HG03025 (cell line): ENCODE measurements around the gene AP4M1.
"Not testable (repeated sequence)": the region's sequence is repeated elsewhere in the genome, so short reads cannot be mapped to it uniquely, and the experiment has no call there.

Source experiments
- ATAC-seq: cut with Tn5 transposase; IDR thresholded peaks from one replicate; pipeline ENCODE4 v1.9.1; 2021; ENCODE audit warnings: mild to moderate bottlenecking, moderate library complexity; ENCODE audit not compliant: unreplicated experiment, low FRiP score

The AP4M1 gene

DNA sequence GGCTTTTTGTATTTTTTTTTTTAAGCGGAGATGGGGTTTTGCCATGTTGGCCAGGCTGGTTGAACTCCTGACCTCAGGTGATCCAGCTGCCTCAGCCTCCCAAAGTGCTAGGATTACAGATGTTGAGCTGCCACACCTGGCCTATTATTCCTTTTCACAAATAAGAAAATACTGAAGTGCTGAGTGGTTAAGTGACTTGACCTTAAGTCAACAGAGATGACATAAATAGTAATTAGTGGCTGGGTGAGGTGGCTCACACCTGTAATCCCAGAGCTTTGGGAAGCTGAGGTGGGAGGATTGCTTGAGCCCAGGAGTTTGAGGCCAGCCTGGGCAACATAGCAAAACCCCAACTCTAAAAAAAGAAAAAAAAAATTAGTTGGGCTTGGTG, 28.8 kb downstream of the AP4M1 start:
- not testable (repeated sequence) for ATAC-seq

DNA sequence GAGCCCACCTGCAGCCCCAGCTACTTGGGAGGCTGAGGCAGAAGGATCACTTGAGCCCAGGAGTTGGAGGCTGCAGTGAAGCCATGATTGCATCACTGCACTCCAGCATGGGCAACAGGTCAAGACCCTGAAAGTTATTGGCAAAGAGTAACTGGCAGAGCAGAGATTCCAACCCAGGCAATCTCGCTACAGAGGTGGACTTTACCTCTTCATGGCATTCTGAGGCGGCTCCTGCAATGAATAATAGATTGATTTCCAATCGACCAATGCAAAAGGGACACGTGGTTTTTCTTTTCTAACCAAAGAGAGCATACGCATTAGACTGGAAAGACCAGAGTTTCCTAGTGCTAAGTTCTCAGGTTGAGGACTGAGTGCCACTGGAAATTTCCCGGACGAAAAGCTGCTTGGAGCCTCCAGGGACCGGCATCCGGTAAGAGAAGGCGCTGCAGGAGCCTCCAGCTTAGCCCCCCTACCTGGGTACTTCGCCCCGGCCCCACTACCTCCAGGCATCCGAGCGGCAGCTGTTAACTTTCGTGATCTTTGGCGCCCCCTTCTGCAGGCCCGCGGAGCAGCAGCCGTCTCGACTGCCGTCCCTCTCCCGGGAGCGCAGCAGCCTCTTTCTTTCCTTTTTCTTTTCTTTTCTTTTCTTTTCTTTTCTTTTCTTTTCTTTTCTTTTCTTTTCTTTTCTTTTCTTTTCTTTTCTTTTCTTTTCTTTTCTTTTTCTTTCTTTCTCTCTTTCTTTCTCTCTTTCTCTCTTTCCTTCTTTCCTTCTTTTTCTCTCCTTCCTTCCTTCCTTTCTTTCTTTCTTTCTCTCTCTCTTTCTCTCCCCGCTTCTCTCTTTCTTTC, 29.4 kb downstream of the AP4M1 start:
- no peak for ATAC-seq

DNA sequence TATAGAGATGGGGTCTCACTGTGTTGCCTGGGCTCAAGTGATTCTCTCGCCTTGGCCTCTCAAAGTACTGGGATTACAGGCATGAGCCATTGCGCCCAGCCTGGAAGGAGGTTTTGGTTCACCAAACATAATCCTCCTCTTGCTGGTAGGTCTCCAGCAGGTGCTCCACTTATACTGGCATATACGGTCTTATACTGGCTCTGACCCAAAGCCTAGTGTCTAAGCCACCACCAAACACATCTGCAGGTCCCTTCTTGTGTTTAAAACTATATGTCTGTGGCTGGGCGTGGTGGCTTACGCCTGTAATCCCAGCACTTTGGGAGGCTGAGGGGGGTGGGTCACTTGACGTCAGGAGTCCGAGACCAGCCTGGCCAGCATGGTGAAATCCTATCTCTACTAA, 30.7 kb downstream of the AP4M1 start:
- no peak for ATAC-seq

DNA sequence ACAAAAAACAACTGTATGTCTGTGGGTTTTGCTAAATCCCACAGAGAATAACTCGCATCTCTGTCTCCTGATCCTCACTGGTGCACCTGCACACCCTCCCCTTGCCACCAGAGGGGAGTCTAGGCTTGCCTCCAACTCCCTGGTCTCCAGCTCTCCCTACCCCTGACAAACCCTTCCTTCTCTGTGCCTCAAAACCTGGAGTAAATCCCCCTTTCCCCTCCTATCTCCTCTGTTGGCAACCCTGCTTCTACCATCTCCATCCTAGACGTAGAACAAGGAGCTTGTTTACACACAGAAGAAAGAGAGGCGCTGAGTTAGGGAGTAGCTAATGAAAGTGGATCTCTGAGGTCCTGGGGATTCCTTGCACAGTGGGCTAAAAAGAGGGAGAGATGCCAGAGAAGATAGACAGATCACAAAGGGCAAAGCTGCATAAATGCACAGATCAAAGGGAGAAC, 31.3 kb downstream of the AP4M1 start:
- no peak for ATAC-seq

DNA sequence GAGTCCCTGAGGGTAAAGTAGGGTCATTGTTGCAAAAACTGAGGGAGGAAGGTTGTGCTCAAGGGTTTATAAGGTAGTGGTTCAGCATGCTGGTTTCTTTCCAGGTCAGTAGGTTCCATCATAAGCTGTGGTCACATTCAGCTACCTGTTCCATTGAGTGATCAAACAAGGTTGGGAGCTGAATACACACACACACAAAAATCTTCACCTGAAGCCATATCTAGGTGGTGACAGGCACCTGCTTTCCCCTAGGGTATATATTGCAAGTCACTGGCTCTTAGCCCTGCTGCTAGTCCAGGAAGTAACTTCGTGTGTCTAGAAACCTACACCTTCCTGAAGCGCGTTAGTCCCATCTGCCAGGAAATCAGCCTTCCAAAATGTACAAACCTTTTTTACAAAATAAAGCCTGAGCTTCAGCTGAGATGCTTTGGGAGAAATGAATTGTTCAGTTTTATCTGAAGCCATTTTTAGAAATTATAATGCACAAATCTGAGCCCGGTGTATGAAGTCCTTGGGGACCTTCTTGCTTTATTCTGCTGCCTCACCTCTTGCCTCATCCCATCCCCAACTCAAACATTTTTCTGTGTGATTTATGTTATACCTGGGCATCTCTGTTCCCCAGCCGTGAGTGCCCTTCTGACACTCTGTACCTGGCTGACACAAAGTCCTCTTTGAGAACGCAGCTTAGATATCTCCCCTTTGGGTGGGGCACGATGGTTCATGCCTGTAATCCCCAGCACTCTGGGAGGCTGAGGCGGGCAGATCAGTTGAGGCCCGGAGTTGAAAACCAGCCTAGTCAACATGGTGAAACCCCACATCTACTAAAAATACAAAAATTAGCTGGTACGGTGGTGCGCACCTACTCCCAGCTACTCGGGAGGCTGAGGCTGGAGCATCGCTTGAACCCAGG, 36.7 kb downstream of the AP4M1 start:
- ATAC-seq: no peak

DNA sequence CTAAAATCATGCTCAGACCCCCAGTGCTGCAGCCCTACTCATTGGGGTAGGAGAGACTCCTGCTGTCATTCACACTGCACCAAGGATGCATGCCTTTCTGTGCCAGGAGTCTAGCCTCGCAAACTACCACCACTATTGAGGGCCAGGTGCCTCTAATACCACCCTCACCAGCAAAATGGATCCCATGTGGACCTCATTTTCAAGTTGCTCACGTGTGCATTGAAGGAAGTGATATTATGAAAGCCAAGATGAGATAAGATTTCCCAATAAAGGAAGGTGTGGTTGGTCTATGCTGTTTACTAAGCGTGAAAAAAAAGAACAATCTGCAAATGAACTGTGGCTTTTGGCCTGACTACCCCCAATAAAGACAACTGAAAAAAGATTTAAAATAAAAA, 40.1 kb downstream of the AP4M1 start:
- no peak for ATAC-seq

DNA sequence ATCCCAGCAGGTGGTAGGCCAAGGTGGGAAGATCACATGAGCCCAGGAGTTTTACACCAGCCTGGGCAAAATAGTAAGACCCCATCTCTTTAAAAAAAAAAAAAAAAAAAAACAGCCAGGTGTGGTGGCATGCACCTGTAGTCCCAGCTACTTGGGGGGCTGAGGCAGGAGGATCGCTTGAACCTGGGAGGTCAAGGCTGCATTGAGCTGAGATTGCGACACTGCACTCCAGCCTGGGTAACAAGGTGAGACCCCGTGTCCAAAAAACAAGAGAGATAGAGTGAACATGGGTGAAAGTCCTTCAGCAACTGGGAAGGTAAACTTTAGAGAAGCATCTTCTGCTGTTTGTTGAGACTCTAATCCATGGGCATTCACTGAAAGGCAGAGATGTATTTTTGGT, 41.0 kb downstream of the AP4M1 start:
- ATAC-seq: no peak

DNA sequence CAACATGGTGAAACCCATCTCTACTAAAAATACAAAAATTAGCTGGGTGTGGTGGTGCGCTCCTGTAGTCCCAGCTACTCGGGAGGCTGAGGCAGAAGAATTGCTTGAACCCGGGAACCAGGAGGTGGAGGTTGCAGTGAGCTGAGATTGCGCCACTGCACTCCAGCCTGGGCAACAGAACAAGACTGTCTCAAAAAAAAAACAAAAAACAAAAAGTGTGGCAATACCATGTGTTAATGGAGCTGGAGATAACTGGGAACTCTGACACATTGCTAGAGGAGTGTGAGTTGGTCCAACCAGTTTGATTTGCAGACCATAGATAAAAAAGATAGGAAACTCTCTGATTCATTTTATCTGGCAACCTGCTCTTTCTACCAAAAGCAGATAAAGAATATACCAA, 44.9 kb downstream of the AP4M1 start:
- not testable (repeated sequence) for ATAC-seq

DNA sequence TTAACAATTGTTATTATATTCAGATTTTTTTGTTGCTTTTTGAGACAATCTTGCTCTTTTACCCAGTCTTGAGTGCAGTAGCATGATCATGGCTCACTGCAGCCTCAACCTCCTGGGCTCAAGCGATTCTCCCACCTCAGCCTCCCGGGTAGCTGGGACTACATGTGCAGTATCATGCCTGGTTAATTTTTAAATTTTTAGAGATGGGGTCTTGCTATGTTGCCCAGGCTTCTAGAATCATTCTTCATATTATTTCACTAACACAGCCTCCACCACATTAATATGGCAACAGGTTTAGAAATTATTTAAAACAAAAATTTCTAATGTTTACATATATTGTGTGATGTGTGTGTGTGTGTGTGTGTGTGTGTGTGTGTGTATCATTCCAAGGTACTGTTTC, 45.8 kb downstream of the AP4M1 start:
- no peak for ATAC-seq

DNA sequence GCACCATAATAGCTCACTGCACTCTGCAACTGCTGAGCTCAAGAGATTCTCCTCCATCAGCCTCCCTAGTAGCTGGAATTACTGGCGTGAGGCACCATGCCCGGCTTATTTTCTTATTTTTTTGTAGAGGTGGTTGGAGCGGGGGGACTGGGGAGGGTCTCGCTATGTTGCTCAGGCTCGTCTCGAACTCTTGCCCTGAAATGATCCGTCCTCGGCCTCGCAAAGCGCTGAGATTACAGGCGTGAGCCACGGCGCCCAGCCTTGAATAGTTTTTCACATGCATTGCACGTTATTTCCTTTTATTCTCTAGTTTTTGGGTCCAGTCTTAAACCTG, 46.7 kb downstream of the AP4M1 start:
- no peak for ATAC-seq

DNA sequence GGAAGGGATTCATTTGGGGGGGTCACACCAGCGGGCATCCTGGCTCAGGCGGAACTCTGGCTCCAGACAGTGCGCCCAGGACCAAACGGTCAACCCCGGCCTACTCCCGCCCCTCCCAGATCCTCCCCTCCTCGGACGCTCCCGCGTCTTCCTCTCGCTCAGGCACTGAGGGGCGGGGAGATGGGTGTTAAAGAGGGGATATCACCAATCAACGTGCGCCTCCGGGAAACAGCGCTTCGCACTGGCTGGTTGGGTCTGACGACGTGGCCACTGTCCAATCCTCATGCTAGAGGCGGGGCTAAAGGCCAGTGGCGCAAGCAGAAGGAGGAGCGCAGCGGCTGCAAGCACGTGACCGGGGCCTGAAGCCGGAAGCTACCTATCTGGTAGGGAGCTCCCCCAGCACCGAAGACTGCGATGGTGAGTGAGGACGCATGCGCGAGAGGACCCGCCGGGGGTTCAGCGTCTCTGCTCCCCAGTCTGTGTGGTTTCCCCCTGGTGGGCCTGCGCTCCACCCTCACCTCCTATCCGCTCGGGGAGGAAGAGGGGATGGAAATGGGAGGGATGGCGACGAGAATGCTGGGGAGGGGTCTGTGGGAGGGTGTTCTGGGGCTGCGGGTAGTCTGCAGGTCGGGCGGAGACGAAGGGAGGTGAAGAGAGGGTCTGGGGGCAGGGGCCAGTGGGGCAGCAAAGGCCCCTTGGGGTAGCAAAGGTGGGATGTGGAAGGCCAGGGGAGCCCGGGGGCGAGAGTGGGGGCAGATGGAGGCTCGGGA, 47.3 kb downstream of the AP4M1 start, which contains the start of gene LAMTOR4:
Gene LAMTOR4 (plus strand): TSS at position 360 of the 770 bp plus-strand sequence. CDS start 55 bp downstream, at position 415.
- ATAC-seq: peak; percentile 92

DNA sequence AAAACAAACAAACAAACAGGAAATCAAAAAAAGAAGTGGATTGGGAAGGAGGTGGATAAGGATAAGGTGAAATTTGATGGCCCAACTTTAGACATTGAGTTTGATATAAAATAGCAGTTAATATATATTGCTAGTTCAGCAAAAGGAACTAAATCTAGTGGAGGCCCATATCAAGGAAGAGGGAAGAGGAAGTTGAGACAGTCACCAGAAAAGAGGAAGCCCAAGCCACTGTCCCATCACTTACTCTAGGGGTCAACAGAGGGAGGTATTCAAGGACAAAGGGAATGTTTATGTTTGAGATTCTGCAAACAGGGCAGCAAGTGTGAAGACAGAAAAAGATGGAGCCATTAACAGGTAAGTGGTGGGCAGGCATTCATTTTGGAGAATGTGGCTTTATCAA, 51.0 kb downstream of the AP4M1 start:
- ATAC-seq: no peak

DNA sequence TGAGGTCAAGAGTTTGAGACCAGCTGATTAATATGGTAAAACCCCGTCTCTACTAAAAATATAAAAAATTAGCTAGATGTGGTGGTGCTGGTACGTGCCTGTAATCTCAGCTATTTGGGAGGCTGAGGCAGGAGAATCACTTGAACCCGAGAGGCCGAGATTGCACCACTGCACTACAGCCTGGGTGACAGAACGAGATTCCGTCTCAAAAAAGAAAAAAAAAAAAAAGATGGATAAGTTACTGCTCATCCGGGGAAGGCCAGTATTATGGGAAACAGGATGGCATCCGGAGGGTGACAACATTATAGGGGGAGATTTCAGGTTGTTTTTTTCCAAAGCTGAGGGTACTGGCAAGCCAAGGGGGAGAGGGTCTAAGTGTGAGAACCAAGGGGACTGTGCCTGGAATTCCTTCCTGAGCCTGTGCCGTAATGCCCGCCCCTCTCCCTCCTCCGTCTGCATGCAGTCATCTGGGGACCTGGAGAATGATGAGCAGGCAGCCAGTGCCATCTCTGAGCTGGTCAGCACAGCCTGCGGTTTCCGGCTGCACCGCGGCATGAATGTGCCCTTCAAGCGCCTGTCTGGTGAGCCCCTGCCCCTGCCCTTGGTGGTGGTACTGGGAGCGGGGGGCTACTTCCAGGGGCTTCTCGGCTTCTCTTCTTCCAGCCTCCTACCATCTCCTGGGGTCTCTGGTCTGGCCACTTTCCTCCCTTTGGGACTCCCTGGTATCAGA, 51.7 kb downstream of the AP4M1 start:
- ATAC-seq: no peak

DNA sequence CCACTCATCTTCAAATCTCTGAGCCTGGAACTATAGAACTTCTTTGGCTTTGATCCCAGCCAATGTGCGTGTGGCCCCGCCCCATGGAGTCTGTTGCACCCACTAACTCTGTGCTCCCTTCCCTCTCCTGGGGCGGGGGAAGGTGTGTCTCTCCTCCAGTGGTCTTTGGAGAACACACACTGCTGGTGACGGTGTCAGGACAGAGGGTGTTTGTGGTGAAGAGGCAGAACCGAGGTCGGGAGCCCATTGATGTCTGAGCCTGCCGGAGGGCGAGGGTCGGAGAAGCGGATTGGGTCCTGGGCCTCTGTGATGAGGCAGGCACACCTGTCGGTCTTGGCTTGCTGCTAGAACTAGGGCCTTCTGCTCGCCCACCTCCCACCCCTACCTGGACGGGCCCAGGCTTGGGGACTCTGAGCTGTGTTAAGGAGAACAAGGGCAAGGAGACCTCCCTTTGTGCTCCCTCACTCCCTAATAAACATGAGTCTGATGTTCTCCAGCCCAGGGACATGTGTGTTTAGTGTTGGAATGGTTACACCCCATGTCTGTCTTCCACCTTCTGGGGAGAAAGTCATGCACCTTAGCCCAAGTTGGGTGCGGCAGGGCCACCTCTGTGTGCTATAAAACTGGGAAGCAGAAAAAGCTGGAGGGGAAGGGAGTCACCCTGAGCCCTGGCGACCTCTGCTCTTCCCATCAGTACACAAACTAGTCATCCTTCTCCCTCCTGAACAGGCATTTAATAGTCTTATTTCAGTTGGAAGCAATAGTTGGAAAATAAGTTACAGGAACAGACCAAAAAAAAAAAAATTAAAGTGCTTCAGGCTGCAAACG, 52.5 kb downstream of the AP4M1 start:
- ATAC-seq: no peak

DNA sequence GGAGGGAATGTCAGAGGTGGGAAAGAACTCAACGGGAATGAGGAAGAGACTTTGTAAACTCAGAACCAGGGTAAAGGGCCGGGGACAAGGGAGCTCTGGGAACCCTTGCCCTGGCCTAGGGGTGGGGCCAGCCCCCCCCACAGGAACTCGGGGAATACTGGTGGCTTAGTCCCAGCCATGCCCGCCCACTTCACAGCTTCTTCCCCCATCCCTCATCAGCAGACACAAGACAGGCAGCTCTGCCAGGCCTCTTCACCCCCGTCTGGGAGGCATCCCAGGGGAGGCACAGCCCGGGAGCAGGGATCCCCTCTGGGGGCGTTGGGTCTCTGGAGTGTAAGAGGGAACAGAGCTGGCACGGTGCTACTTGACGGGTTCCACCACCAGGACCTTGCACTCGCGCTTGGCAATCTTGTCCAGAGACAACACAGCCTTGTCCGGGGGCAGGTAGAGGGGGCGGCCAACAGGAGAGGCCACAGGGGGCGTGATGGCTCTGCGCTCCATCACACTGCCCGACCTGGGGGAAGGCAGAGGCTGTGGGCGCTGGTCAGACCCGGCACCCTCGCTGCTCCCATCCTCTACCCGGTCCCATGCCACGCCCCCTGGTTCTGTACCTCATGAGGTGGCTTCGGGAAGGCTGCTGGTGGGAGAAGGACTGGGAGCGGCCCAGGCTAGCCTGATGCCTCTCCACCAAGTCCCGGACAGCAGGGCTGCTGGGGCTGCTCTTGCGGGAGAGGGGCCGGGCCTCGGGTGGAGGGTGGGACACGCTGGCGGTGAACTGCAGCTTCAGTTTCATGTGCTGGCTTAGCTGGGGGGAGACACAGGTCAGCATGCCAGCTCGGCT, 53.4 kb downstream of the AP4M1 start:
- no peak for ATAC-seq

DNA sequence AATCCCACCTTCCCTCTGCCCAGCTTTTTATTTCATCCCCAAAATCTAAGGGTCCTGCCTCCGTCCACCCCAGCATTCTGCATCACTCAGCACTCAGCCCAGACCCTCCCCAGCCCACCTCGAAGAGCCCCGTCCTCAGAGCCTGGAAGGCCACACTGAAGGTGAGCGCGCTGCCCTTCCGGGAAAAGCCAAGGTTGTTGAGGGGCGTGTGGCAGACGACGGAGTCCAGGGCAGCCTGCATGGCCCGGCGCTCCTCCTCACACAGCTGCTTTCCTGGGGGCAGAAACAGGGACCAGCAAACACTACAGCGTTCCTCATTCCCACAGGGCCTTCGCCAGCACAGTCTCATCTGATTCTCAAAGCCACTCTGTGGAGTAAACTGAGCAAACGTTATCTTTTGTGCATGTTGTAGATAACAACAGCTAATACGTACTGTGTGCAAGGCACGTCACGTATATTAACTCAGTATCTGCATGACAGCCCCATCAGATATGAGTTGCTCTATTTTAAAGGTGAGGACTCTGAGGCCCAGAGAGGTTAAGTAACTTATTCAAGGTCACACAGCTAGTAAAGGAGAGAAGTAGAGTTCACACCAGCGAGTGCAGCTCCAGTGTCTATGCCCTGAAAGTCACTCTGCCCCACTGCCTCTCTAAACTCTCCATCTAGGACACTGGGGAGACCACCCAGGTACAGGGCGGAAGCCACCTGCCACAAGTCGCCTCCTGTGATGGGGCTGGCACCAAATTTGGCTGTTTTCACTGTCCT, 54.3 kb downstream of the AP4M1 start:
- ATAC-seq: no peak

DNA sequence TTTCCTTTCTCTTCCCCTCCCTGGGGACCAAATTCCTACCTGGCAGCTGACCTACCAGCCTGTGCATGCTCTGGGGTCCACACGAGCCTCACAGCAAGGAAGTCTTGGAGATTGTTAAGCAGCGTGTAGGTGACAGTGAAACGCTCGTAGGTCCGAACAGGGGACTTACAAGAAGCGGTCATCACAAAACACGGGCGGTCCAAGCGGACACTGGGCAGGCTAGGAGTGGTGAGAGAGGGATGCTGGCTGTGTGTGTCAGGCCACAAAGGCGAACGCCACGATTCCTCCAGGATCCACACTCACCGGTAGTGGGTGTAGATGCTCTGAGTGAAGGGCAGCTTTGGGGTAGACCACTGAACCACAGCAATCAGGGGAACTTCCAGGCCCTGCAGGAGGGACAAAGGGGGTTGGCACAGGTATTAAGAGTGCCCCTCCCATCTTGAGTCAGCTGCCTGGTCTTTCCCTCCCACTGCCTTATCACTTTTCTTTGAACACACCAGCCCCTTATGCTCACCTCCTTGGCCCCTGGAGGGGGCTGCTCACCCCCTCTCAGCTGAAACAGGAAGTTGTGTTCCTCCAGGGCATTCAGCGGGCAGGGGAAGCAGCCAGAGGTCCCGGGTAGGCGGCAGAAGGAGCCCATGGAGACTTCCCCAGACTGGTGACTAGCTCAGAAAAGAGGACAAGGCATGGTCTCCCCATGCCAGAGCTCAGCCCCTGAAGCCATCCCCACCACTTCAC, 55.1 kb downstream of the AP4M1 start:
- no peak for ATAC-seq
